NCI-H2029 treated with DMSO at 0.1 percent for 48 hours (cell line): ENCODE results near the gene USP10.
"Not testable (repeated sequence)": the region's sequence is repeated elsewhere in the genome, so short reads cannot be mapped to it uniquely, and the experiment has no call there.

ENCODE experiments used
- DNase-seq: peaks from one replicate; lab custom pipeline; 2025; lab: John Stamatoyannopoulos, UW

USP10 gene

GRCh38 chr16:84673561-84673960 is 26.2 kb upstream of the USP10 start:
- no peak for DNase-seq

GRCh38 chr16:84675423-84675822 is 24.4 kb upstream of the USP10 start:
- DNase-seq = no peak

GRCh38 chr16:84675884-84676283 is 23.9 kb upstream of the USP10 start:
- DNase-seq = no peak

GRCh38 chr16:84677017-84677803 is 22.6 kb upstream of the USP10 start:
- DNase-seq = no peak

GRCh38 chr16:84677849-84678248 is 22.0 kb upstream of the USP10 start:
- no peak for DNase-seq

- DNase-seq = no peak
Measured at GRCh38 chr16:84678541-84678940, 21.3 kb upstream of the USP10 start.

GRCh38 chr16:84680165-84680842 is 19.5 kb upstream of the USP10 start:
- no peak for DNase-seq

GRCh38 chr16:84680843-84681629 is 18.8 kb upstream of the USP10 start:
- DNase-seq = no peak

GRCh38 chr16:84683691-84684591 is 15.9 kb upstream of the USP10 start:
- DNase-seq = no peak

GRCh38 chr16:84684592-84684965 is 15.2 kb upstream of the USP10 start:
- DNase-seq = no peak

GRCh38 chr16:84685210-84685609 is 14.6 kb upstream of the USP10 start:
- DNase-seq = no peak

GRCh38 chr16:84686707-84687298 is 13.0 kb upstream of the USP10 start:
- no peak for DNase-seq

- DNase-seq = no peak
Measured at GRCh38 chr16:84687715-84688114, 12.1 kb upstream of the USP10 start.

- not testable (repeated sequence) for DNase-seq
Measured at GRCh38 chr16:84688163-84688562, 11.6 kb upstream of the USP10 start.

- DNase-seq = no peak
Measured at GRCh38 chr16:84689111-84689510, 10.7 kb upstream of the USP10 start.

- DNase-seq = no peak
Measured at GRCh38 chr16:84690088-84690819, 9.5 kb upstream of the USP10 start.

GRCh38 chr16:84692451-84693214 is 7.2 kb upstream of the USP10 start:
- no peak for DNase-seq

- not testable (repeated sequence) for DNase-seq
Measured at GRCh38 chr16:84693869-84694268, 5.9 kb upstream of the USP10 start.

- no peak for DNase-seq
Measured at GRCh38 chr16:84694980-84695379, 4.8 kb upstream of the USP10 start.

GRCh38 chr16:84699147-84699711 is 571 bp upstream of the USP10 start:
- DNase-seq = no peak
